ENCODE data around the gene CCNY.

The CCNY gene

DNA sequence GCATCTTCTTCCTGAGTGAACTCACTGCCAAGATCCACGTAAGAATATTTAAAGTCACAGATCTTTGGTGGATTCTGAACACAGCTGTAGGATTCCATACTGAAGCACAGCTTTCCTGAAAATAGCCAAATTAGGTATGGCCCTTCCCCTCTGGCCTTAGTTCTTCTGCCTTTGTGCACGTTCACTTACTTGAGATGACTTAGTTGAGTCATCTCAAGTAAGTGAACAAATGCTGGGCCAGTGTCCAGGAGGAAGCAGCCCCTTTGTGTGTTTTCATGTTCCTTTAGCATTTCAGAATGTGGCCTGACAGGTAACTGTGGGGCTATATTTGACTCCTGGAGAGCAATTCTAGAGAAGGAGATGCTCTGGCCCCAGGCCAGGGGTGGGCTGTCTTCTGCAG is 51.5 kb downstream of the CCNY start:
- Histone ChIP-seq H3K18ac (ENCODE audit: low read length) (no peak overlapping the region), H4K8ac (ENCODE audit: low read depth, low read length) (no peak overlapping the region), H3K4me2 (ENCODE audit: insufficient read depth, low read length, poor library complexity, severe bottlenecking) (no peak overlapping the region), H3K23ac (ENCODE audit: low read depth, low read length, poor library complexity) (no peak overlapping the region), H2BK5ac (ENCODE audit: low read length) (no peak overlapping the region), H3K36me3 (replicated peaks in 1 of 2; ENCODE audit: control insufficient read depth in 2 of 2, insufficient read depth in 2 of 2, low read length in 2 of 2) (peaks cover 0 to 1% of the 10 kb centered on the region in 2 donors), H2AFZ (ENCODE audit: low read length) (no peak overlapping the region), H2BK120ac (ENCODE audit: low read depth, low read length) (no peak overlapping the region), H3K27ac (replicated peaks; ENCODE audit: low read length) (no peak overlapping the region), H3K9me3 (replicated peaks in 1 of 2; ENCODE audit: control insufficient read depth in 2 of 2, insufficient read depth in 1 of 2, low read depth in 1 of 2, low read length in 2 of 2) (peaks cover 4 to 30% of the 10 kb centered on the region in 2 donors), H3K27me3 (ENCODE audit: control insufficient read depth in 3 of 3, insufficient read depth in 3 of 3, low read depth in 1 of 3, low read length in 3 of 3) (no peaks in the 10 kb centered on the region), H2BK15ac (ENCODE audit: low read length) (no peak overlapping the region), H2BK12ac (ENCODE audit: low read length) (no peak overlapping the region), H3K14ac (ENCODE audit: low read length) (no peak overlapping the region), H3K9ac (ENCODE audit: low read depth, low read length, poor library complexity) (no peak overlapping the region), H3K4me3 (ENCODE audit: low read length in 2 of 2) (no peak overlapping the region), H4K91ac (ENCODE audit: low read depth, low read length, poor library complexity) (no peak overlapping the region), H2AK5ac (ENCODE audit: low read depth, low read length) (no peak overlapping the region), H3K4me1 (ENCODE audit: control insufficient read depth in 2 of 2, insufficient read depth in 1 of 2, low read depth in 1 of 2, low read length in 2 of 2) (peaks cover 0 to 21% of the 10 kb centered on the region in 2 donors), H3K4ac (ENCODE audit: low read length) (no peak overlapping the region), H3K79me1 (ENCODE audit: low read depth, low read length) (peaks cover 2% of the 10 kb centered on the region)
- DNase-seq (ENCODE audit: low spot score) = no peak
- no CpG with 5 or more reads among the region's 2 CpGs for WGBS, 2 donors (ENCODE audit: extremely low coverage in 2 of 2, insufficient read length in 2 of 2, insufficient replicate concordance in 1 of 2)

DNA sequence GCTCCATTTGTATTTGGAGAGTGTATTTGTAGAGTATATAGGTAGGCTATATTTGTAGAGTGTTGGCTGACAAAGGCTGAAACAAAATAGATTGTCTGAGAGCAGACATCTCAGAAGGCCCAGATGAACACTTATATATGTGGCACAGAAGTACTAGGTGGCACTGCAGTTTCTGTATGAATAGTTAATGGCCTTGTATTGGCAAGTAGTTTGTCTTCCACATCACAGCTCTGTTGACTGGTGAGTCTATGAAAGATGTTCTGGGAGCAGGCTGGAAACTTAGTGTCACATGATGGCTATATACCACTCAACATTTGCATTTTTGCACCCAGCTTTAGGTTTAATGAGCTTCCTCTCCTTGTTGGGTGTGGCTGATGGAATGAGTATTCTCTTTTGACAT is 51.9 kb downstream of the CCNY start:
- H2AK5ac ChIP-seq (ENCODE audit: low read depth, low read length) = no peak overlapping the region
- peaks cover 2% of the 10 kb centered on the region for H3K79me1 ChIP-seq (ENCODE audit: low read depth, low read length)
- H3K23ac ChIP-seq (ENCODE audit: low read depth, low read length, poor library complexity) = no peak overlapping the region
- H3K4me2 ChIP-seq (ENCODE audit: insufficient read depth, low read length, poor library complexity, severe bottlenecking) = no peak overlapping the region
- no peaks in the 10 kb centered on the region for H3K27me3 ChIP-seq (ENCODE audit: control insufficient read depth in 3 of 3, insufficient read depth in 3 of 3, low read depth in 1 of 3, low read length in 3 of 3)
- H4K8ac ChIP-seq (ENCODE audit: low read depth, low read length) = no peak overlapping the region
- DNase-seq (ENCODE audit: low spot score) = no peak
- no peak overlapping the region for H3K4me3 ChIP-seq (ENCODE audit: low read length in 2 of 2)
- H2BK120ac ChIP-seq (ENCODE audit: low read depth, low read length) = no peak overlapping the region
- H2AFZ ChIP-seq (ENCODE audit: low read length) = no peak overlapping the region
- no peak overlapping the region for H4K91ac ChIP-seq (ENCODE audit: low read depth, low read length, poor library complexity)
- H2BK15ac ChIP-seq (ENCODE audit: low read length) = no peak overlapping the region
- H3K9ac ChIP-seq (ENCODE audit: low read depth, low read length, poor library complexity) = no peak overlapping the region
- H3K14ac ChIP-seq (ENCODE audit: low read length) = no peak overlapping the region
- H3K9me3 ChIP-seq (replicated peaks in 1 of 2; ENCODE audit: control insufficient read depth in 2 of 2, insufficient read depth in 1 of 2, low read depth in 1 of 2, low read length in 2 of 2) = peaks cover 4 to 30% of the 10 kb centered on the region in 2 donors
- H3K18ac ChIP-seq (ENCODE audit: low read length) = no peak overlapping the region
- H2BK5ac ChIP-seq (ENCODE audit: low read length) = no peak overlapping the region
- H3K36me3 ChIP-seq (replicated peaks in 1 of 2; ENCODE audit: control insufficient read depth in 2 of 2, insufficient read depth in 2 of 2, low read length in 2 of 2) = peaks cover 0 to 1% of the 10 kb centered on the region in 2 donors
- no peak overlapping the region for H3K4ac ChIP-seq (ENCODE audit: low read length)
- peaks cover 0 to 23% of the 10 kb centered on the region in 2 donors for H3K4me1 ChIP-seq (ENCODE audit: control insufficient read depth in 2 of 2, insufficient read depth in 1 of 2, low read depth in 1 of 2, low read length in 2 of 2)
- no peak overlapping the region for H2BK12ac ChIP-seq (ENCODE audit: low read length)
- no peak overlapping the region for H3K27ac ChIP-seq (replicated peaks; ENCODE audit: low read length)

DNA sequence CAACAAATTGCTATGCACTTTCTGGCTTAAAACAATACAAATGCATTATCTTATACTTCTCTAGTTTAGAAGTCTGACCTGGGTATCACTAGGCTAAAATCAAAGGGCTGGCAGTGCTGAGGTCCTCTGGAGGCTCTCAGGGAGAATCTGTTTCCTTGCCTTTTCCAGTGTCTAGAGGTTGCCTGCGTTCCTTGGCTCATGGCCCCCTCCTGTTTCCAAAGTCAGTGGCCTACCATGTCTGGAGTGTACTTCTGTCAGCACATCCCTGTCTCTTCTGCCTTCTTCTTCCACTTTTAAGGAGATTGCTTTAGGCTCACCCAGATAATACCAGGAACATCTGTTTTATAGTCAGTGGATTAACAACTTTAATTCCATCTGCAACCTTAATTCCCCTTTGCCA is 52.4 kb downstream of the CCNY start:
- peaks cover 0 to 28% of the 10 kb centered on the region in 2 donors for H3K4me1 ChIP-seq (ENCODE audit: control insufficient read depth in 2 of 2, insufficient read depth in 1 of 2, low read depth in 1 of 2, low read length in 2 of 2)
- H3K4ac ChIP-seq (ENCODE audit: low read length) = no peak overlapping the region
- H2BK12ac ChIP-seq (ENCODE audit: low read length) = no peak overlapping the region
- H4K8ac ChIP-seq (ENCODE audit: low read depth, low read length) = no peak overlapping the region
- H2AK5ac ChIP-seq (ENCODE audit: low read depth, low read length) = no peak overlapping the region
- H2BK120ac ChIP-seq (ENCODE audit: low read depth, low read length) = no peak overlapping the region
- H3K9me3 ChIP-seq (replicated peaks in 1 of 2; ENCODE audit: control insufficient read depth in 2 of 2, insufficient read depth in 1 of 2, low read depth in 1 of 2, low read length in 2 of 2) = peaks cover 4 to 30% of the 10 kb centered on the region in 2 donors
- no peak overlapping the region for H3K4me3 ChIP-seq (ENCODE audit: low read length in 2 of 2)
- no peak overlapping the region for H3K4me2 ChIP-seq (ENCODE audit: insufficient read depth, low read length, poor library complexity, severe bottlenecking)
- no peak for DNase-seq (ENCODE audit: low spot score)
- H3K27me3 ChIP-seq (ENCODE audit: control insufficient read depth in 3 of 3, insufficient read depth in 3 of 3, low read depth in 1 of 3, low read length in 3 of 3) = no peaks in the 10 kb centered on the region
- no peak overlapping the region for H3K23ac ChIP-seq (ENCODE audit: low read depth, low read length, poor library complexity)
- H3K14ac ChIP-seq (ENCODE audit: low read length) = no peak overlapping the region
- no peak overlapping the region for H4K91ac ChIP-seq (ENCODE audit: low read depth, low read length, poor library complexity)
- no peak overlapping the region for H2BK15ac ChIP-seq (ENCODE audit: low read length)
- H3K36me3 ChIP-seq (replicated peaks in 1 of 2; ENCODE audit: control insufficient read depth in 2 of 2, insufficient read depth in 2 of 2, low read length in 2 of 2) = peaks cover 0 to 1% of the 10 kb centered on the region in 2 donors
- H3K27ac ChIP-seq (replicated peaks; ENCODE audit: low read length) = no peak overlapping the region
- H2AFZ ChIP-seq (ENCODE audit: low read length) = no peak overlapping the region
- H3K9ac ChIP-seq (ENCODE audit: low read depth, low read length, poor library complexity) = no peak overlapping the region
- H2BK5ac ChIP-seq (ENCODE audit: low read length) = no peak overlapping the region
- no CpG with 5 or more reads among the region's 1 CpG for WGBS, 2 donors (ENCODE audit: extremely low coverage in 2 of 2, insufficient read length in 2 of 2, insufficient replicate concordance in 1 of 2)
- H3K79me1 ChIP-seq (ENCODE audit: low read depth, low read length) = peaks cover 2% of the 10 kb centered on the region
- no peak overlapping the region for H3K18ac ChIP-seq (ENCODE audit: low read length)

DNA sequence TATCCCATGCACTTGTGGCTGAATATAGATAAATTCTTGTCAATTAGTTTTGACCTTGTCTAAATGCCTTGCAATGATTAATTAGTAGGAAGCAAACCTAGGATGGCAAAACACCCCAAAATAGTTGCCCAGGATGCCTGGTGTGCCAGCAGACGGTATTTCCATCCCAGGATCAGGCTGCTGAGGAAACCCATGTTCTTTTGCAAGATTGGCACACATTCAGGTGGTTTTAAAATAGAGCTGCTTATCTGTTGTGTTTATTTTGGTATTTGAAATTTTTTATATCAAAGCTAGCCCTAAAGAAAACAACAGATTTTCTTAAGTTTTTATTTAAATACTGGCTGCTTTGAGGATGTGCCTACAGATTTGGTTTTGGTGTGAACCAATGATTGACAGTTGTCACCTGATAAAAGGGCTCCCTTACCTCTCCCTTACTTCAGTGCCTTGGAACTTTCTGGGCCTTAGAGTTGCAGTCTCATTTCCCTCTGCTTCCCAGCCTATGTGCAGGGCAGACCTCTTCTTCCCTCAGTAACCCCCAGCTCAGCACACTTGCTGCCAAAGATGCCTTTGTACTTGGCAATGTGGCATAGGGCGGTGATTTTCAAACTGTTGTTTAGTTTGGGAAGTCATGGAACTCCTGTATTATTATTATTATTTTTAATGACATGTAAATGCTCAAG is 54.0 kb downstream of the CCNY start:
- H4K8ac ChIP-seq (ENCODE audit: low read depth, low read length) = no peak overlapping the region
- no peak overlapping the region for H2BK12ac ChIP-seq (ENCODE audit: low read length)
- H3K4ac ChIP-seq (ENCODE audit: low read length) = no peak overlapping the region
- peaks cover 0 to 1% of the 10 kb centered on the region in 2 donors for H3K36me3 ChIP-seq (replicated peaks in 1 of 2; ENCODE audit: control insufficient read depth in 2 of 2, insufficient read depth in 2 of 2, low read length in 2 of 2)
- peaks cover 9 to 32% of the 10 kb centered on the region in 2 donors for H3K4me1 ChIP-seq (ENCODE audit: control insufficient read depth in 2 of 2, insufficient read depth in 1 of 2, low read depth in 1 of 2, low read length in 2 of 2)
- H3K4me2 ChIP-seq (ENCODE audit: insufficient read depth, low read length, poor library complexity, severe bottlenecking) = no peak overlapping the region
- no peak for DNase-seq (ENCODE audit: low spot score)
- no peak overlapping the region for H2BK15ac ChIP-seq (ENCODE audit: low read length)
- no peak overlapping the region for H3K27ac ChIP-seq (replicated peaks; ENCODE audit: low read length)
- H3K9ac ChIP-seq (ENCODE audit: low read depth, low read length, poor library complexity) = no peak overlapping the region
- H3K9me3 ChIP-seq (replicated peaks in 1 of 2; ENCODE audit: control insufficient read depth in 2 of 2, insufficient read depth in 1 of 2, low read depth in 1 of 2, low read length in 2 of 2) = peaks cover 4 to 30% of the 10 kb centered on the region in 2 donors
- H3K14ac ChIP-seq (ENCODE audit: low read length) = no peak overlapping the region
- H3K18ac ChIP-seq (ENCODE audit: low read length) = no peak overlapping the region
- H2AFZ ChIP-seq (ENCODE audit: low read length) = no peak overlapping the region
- H2AK5ac ChIP-seq (ENCODE audit: low read depth, low read length) = no peak overlapping the region
- no peak overlapping the region for H3K4me3 ChIP-seq (ENCODE audit: low read length in 2 of 2)
- peaks cover 2% of the 10 kb centered on the region for H3K79me1 ChIP-seq (ENCODE audit: low read depth, low read length)
- H2BK5ac ChIP-seq (ENCODE audit: low read length) = no peak overlapping the region
- no peak overlapping the region for H2BK120ac ChIP-seq (ENCODE audit: low read depth, low read length)
- no peak overlapping the region for H4K91ac ChIP-seq (ENCODE audit: low read depth, low read length, poor library complexity)
- no peaks in the 10 kb centered on the region for H3K27me3 ChIP-seq (ENCODE audit: control insufficient read depth in 3 of 3, insufficient read depth in 3 of 3, low read depth in 1 of 3, low read length in 3 of 3)
- no CpG with 5 or more reads among the region's 2 CpGs for WGBS, 2 donors (ENCODE audit: extremely low coverage in 2 of 2, insufficient read length in 2 of 2, insufficient replicate concordance in 1 of 2)
- H3K23ac ChIP-seq (ENCODE audit: low read depth, low read length, poor library complexity) = no peak overlapping the region
